Erythroblast (primary cell): ENCODE measurements around the gene NTN3.

Experiments used
- GATA1 ChIP-seq: IDR thresholded peaks from 2 replicates; pipeline ENCODE4 v1.6.1; 2011; ENCODE audit warnings: low read depth, mild to moderate bottlenecking, control low read depth, low read length, moderate library complexity
- POLR2A ChIP-seq: IDR thresholded peaks from 2 replicates; pipeline ENCODE4 v1.6.1; 2011; ENCODE audit warnings: mild to moderate bottlenecking, low read length

DNA sequence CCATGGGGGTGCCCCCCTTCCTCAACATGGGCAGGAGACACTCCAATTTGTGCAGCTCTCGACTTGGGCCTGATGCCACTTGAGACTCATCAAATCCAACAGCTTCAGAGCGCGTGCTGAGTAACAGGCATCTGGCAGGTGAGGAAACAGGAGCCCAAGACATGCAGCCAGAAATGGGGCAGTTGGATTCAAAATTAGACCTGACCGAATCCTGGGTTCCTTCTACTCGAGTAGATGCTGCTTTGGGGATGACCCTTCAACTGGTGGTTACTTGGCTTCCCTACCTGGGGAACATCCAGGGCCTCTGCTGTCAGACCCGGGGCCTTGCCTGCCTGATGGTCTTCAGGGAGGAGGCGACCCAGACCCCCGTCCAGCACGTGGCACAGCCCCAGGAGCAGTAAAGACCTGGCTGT is 488 bp upstream of the NTN3 start:
- TF ChIP-seq POLR2A = no peak
- TF ChIP-seq GATA1 = no peak
